ENCODE results near the gene MYO15A.

Gene MYO15A

DNA sequence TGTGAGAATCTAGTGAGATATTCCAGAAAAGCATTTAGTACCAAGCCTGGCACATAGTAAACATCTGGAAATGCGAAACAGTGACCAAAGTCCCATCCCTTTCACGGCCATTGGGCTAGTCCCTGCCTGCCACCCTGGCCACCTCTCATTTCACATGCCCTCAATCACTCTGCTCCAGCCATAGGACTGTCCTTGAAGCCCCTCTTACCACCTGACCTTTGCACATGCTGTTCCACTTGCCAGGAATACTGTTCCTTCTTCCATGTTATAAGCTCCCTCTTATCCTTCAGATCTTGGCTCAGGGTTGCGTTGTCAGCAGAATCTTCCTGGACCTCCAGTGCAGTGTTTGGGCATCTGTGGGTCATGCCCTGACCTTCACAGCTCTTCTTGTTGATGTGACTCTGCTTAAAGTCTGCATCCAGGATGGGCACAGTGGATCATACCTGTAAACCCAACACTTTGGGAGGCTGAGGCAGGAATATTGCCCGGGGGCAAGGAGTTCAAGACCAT, 2.1 kb downstream of the MYO15A start:
- Histone ChIP-seq H3K79me2 (ENCODE audit: insufficient read depth, low read length) (no peaks in the 10 kb centered on the region), H3K9me3 (ENCODE audit: insufficient read depth, low read length, severe bottlenecking) (no peaks in the 10 kb centered on the region), H3K27me3 (ENCODE audit: insufficient read depth, low read length, poor library complexity) (no peaks in the 10 kb centered on the region), H2AFZ (ENCODE audit: low read depth, low read length) (no peak overlapping the region), H3K27ac (ENCODE audit: low read length) (no peak overlapping the region), H3K4me3 (ENCODE audit: low read depth in 1 of 2, low read length in 2 of 2) (no peak overlapping the region), H3K36me3 (ENCODE audit: insufficient read depth, low read length) (peaks cover 14% of the 10 kb centered on the region; the same call in 1 of the 2 replicates), H3K4me2 (ENCODE audit: insufficient read depth, low read length) (no peak overlapping the region), H3K4me1 (ENCODE audit: insufficient read depth, low read length) (no peaks in the 10 kb centered on the region), H4K20me1 (ENCODE audit: insufficient read depth, low read length) (no peaks in the 10 kb centered on the region), H3K9ac (ENCODE audit: low read depth, low read length) (no peak overlapping the region)
- ATAC-seq (ENCODE audit: insufficient read depth, low read depth): no peak
- no peak for DNase-seq
- TF ChIP-seq EZH2 (IDR thresholded peaks at IDR 0.05; ENCODE audit: borderline replicate concordance, low read depth, low read length, severe bottlenecking): no peak
- TF ChIP-seq, protein P1, sequence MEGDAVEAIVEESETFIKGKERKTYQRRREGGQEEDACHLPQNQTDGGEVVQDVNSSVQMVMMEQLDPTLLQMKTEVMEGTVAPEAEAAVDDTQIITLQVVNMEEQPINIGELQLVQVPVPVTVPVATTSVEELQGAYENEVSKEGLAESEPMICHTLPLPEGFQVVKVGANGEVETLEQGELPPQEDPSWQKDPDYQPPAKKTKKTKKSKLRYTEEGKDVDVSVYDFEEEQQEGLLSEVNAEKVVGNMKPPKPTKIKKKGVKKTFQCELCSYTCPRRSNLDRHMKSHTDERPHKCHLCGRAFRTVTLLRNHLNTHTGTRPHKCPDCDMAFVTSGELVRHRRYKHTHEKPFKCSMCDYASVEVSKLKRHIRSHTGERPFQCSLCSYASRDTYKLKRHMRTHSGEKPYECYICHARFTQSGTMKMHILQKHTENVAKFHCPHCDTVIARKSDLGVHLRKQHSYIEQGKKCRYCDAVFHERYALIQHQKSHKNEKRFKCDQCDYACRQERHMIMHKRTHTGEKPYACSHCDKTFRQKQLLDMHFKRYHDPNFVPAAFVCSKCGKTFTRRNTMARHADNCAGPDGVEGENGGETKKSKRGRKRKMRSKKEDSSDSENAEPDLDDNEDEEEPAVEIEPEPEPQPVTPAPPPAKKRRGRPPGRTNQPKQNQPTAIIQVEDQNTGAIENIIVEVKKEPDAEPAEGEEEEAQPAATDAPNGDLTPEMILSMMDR (IDR thresholded peaks at IDR 0.05; ENCODE audit: borderline replicate concordance, extremely low read depth, low read length, poor library complexity, severe bottlenecking): no peak

DNA sequence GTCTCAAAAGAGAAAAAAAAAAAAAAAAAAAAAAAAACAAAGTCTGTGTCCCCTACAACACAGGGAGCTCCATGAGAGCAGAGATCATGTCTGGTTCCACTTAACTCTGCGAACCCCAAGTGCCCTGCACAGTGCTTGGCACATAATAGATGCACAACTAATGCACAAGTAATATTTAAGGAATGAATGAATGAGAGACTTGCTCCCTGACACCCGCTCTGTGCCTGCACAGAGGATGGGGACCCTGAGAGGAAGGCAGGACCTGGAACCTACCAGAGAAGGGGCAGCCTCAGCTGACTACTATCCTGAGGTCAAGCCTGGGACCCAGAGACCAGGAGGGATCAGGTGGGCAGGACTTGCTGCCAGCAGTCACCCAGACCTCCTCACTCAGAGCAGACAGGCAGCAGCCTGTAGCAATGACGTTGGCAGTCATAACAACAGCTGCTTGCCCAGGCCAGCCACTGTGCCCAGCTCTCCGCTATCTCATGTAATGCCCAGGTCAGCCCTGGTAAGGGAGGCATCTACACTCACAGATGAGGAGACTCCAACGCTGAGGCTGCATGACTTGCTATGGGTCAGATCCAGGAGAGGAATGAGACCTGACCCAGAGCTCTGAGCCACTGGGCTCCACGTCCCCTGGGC, 2.9 kb downstream of the MYO15A start:
- peaks cover 7% of the 10 kb centered on the region; the same call in 1 of the 2 replicates for H3K36me3 ChIP-seq (ENCODE audit: insufficient read depth, low read length)
- no peaks in the 10 kb centered on the region for H3K79me2 ChIP-seq (ENCODE audit: insufficient read depth, low read length)
- no peak for TF ChIP-seq EZH2 (IDR thresholded peaks at IDR 0.05; ENCODE audit: borderline replicate concordance, low read depth, low read length, severe bottlenecking)
- TF ChIP-seq, protein P1 (IDR thresholded peaks at IDR 0.05; ENCODE audit: borderline replicate concordance, extremely low read depth, low read length, poor library complexity, severe bottlenecking): no peak
- ATAC-seq (ENCODE audit: insufficient read depth, low read depth) (no peak), DNase-seq (no peak)
- no peak overlapping the region for H2AFZ ChIP-seq (ENCODE audit: low read depth, low read length)
- H3K9ac ChIP-seq (ENCODE audit: low read depth, low read length): no peak overlapping the region
- no peak overlapping the region for H3K4me3 ChIP-seq (ENCODE audit: low read depth in 1 of 2, low read length in 2 of 2)
- no peaks in the 10 kb centered on the region for H4K20me1 ChIP-seq (ENCODE audit: insufficient read depth, low read length)
- no peaks in the 10 kb centered on the region for H3K4me1 ChIP-seq (ENCODE audit: insufficient read depth, low read length)
- H3K27ac ChIP-seq (ENCODE audit: low read length): no peak overlapping the region
- H3K27me3 ChIP-seq (ENCODE audit: insufficient read depth, low read length, poor library complexity): no peaks in the 10 kb centered on the region
- H3K9me3 ChIP-seq (ENCODE audit: insufficient read depth, low read length, severe bottlenecking): no peaks in the 10 kb centered on the region
- no peak overlapping the region for H3K4me2 ChIP-seq (ENCODE audit: insufficient read depth, low read length)

DNA sequence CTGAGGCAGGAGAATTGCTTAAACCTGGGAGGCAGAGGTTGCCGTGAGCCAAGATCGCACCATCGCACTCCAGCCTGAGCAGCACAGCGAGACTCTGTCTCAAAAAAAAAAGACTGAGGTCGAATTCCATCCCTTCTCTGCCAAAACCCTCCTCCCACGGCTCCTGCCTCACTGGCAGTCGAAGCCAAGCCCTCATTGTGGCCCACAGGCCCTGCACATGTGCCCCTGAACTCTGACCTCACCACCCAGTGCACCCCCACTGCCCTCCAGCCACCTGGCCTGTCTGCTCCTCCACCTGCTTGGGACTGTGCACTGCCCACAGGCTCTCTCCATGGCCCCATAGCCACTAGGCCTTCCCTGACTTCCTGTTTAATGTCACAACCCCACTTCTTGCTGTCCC, 7.0 kb downstream of the MYO15A start:
- no peak for ATAC-seq (ENCODE audit: insufficient read depth, low read depth)
- no peaks in the 10 kb centered on the region for H3K79me2 ChIP-seq (ENCODE audit: insufficient read depth, low read length)
- H2AFZ ChIP-seq (ENCODE audit: low read depth, low read length): no peak overlapping the region
- H3K27ac ChIP-seq (ENCODE audit: low read length): no peak overlapping the region
- no peak overlapping the region for H3K9ac ChIP-seq (ENCODE audit: low read depth, low read length)
- DNase-seq: no peak
- H4K20me1 ChIP-seq (ENCODE audit: insufficient read depth, low read length): no peaks in the 10 kb centered on the region
- peaks cover 15% of the 10 kb centered on the region for H3K9me3 ChIP-seq (ENCODE audit: insufficient read depth, low read length, severe bottlenecking)
- H3K36me3 ChIP-seq (ENCODE audit: insufficient read depth, low read length): no peaks in the 10 kb centered on the region
- no peaks in the 10 kb centered on the region for H3K4me1 ChIP-seq (ENCODE audit: insufficient read depth, low read length)
- no peak overlapping the region for H3K4me3 ChIP-seq (ENCODE audit: low read depth in 1 of 2, low read length in 2 of 2)
- no peak for TF ChIP-seq EZH2 (IDR thresholded peaks at IDR 0.05; ENCODE audit: borderline replicate concordance, low read depth, low read length, severe bottlenecking)
- TF ChIP-seq, protein P1 (IDR thresholded peaks at IDR 0.05; ENCODE audit: borderline replicate concordance, extremely low read depth, low read length, poor library complexity, severe bottlenecking): no peak
- H3K27me3 ChIP-seq (ENCODE audit: insufficient read depth, low read length, poor library complexity): no peaks in the 10 kb centered on the region
- H3K4me2 ChIP-seq (ENCODE audit: insufficient read depth, low read length): no peak overlapping the region
